GM19397 (cell line): ENCODE results near the gene TUT4.
"Not testable (repeated sequence)": the region's sequence is repeated elsewhere in the genome, so short reads cannot be mapped to it uniquely, and the experiment has no call there.

Experiments
- ATAC-seq: cut with Tn5 transposase; IDR thresholded peaks from one replicate; pipeline ENCODE4 v1.9.1; 2021; ENCODE audit warnings: mild to moderate bottlenecking, moderate library complexity; ENCODE audit not compliant: unreplicated experiment

TUT4 gene

DNA sequence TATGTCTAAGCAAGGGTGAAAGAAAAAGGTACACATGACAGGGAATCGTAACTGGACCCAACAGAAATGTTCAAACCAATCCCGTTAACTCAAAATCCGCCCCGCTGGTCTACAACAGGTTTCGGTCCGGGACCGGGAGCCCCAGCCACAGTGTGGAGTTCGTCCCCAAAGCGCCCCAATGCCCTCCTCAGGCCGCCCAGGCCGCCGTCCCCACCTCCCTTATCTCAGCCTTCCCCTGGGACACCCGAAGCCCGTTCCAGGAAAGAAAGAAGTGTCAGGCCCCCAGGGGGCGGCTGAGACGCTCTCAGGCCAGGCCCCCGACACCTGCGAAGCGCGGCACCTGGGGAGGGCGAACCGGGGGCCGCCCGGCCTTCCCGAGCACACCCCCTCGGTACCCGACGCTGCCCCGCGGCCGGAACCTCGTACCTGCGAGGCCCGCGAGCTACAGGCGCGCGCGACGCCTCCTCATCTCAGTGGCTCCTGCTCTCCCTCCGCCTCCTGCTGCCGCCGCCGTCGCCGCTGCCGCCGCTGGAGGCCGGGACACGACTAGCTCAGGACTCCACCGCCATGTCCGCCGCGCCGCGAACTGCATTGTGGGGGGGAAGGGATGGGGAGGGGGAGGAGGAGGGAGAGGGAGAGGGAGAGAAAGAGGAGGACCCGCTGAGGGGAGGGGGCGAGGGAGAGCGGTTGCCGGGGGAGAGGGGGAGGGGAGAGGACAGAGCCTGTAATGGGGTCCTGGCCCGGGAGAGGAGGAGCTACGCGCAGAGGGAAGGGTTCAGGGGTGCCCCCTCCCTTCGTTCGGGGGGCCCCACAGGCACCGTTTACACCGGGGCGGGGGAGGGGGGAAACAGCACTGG is at the start of gene TUT4:
Gene TUT4 (minus strand): TSS at position 588 of the 857 bp plus-strand sequence. CDS start 26,812 bp downstream, outside the sequence.
- ATAC-seq = peak; percentile 58

DNA sequence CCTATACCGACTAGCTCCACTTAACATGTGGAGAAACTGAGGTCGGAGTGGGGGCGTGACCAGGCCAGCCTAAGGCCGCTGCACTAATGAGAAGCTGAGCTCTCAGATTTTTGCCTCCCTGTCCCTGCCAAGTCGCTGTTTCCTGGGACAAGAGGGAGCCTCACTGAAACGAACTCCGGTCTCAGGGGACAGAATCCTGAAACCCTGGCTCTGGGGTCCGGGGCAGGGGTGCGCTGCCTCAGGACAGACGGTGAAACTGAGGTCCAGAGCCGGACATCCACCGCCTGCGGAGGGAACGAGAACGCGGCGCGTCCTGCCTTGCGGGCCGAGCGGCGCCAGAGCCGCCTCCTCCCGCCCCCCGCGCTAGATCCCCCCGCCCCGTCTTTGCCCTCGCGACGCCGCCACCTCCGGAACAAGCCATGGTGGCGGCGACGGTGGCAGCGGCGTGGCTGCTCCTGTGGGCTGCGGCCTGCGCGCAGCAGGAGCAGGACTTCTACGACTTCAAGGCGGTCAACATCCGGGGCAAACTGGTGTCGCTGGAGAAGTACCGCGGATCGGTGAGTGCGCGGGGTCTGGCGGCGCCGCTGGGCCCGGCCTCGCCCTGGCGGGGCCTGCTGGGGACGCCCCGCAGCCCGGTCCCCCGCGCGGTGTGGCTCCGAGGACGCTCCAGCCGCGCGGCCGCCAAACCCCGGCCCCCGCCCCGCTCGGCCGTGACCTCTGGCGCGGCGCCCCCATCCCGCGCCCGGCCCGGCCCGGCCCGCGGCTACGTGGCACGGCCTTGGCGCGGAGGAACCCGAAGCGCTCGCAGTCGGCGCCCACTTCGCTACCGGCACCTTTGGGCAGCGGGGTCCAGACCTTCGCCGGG is 49.3 kb upstream of the TUT4 start, which contains the start of gene GPX7:
Gene GPX7 (plus strand): TSS at position 381 of the 865 bp plus-strand sequence. CDS start 39 bp downstream, at position 420.
- no peak for ATAC-seq

DNA sequence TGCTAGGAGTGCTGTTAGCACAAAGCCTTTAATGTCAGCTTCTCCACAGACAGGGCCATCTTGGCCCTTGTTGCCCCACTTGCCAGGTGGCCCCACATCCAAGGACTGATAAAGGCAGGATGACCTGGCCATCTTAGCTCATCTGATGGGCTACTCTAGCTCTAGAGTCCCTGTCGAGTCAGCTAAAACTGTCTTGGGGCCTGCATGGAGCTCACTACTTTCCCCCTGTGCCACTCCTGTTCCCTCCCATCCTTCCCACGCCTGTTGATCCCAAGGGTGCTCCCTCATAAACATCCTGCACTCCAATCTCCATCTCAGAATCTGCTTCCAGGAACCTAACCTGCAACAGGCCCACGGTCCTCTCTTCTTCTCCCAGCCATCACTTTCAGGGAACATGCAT is 48.6 kb upstream of the TUT4 start:
- no peak for ATAC-seq

- ATAC-seq = no peak
Observed at GRCh38 chr1:52600533-52601179, 47.8 kb upstream of the TUT4 start.

DNA sequence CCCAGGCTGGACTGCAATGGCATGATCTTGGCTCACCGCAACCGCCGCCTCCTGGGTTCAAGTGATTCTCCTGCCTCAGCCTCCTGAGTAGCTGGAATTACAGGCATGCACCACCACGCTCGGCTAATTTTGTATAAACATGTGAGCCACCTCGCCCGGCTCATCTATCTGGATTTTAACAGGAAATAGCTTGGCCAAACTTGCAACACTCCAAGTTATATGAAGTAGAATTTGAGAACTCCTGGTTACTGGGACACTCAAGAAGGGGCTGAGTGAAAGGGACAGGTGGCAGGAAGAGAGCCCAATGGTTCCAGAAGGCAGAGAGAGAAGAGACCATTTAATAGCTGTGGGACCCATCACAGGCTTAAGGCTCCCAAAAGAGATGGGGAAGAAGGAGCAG is 46.3 kb upstream of the TUT4 start:
- no peak for ATAC-seq

GRCh38 chr1:52598729-52599128 is 45.8 kb upstream of the TUT4 start:
- ATAC-seq = no peak

GRCh38 chr1:52597912-52598311 is 45.0 kb upstream of the TUT4 start:
- no peak for ATAC-seq

- ATAC-seq = no peak
Observed at GRCh38 chr1:52595061-52595460, 42.2 kb upstream of the TUT4 start.

DNA sequence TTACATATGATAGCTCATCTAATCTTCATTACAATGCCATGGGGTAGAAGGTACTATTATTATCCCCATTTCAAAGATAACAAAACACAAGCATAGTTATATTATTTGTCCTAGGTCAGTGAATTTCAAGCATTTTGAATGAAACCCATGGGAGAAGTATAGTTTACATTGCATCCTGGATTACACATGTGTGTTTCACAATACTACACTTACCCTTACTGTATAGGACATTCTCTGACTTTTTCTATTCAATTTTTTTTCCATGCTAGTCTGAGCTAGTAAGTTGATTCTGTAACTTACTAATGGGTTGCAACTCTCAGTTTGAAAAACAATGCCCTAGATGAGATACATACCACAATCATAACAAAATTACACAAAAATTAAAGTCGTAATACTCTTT is 40.6 kb upstream of the TUT4 start:
- ATAC-seq = no peak

GRCh38 chr1:52592637-52593323 is 39.9 kb upstream of the TUT4 start:
- no peak for ATAC-seq

GRCh38 chr1:52590266-52590665 is 37.4 kb upstream of the TUT4 start:
- no peak for ATAC-seq

- no peak for ATAC-seq
Observed at GRCh38 chr1:52588535-52588934, 35.6 kb upstream of the TUT4 start.

GRCh38 chr1:52588027-52588426 is 35.1 kb upstream of the TUT4 start:
- ATAC-seq = no peak

GRCh38 chr1:52585474-52585873 is 32.6 kb upstream of the TUT4 start:
- ATAC-seq = no peak

- ATAC-seq = no peak
Observed at GRCh38 chr1:52582116-52582696, 29.3 kb upstream of the TUT4 start.

DNA sequence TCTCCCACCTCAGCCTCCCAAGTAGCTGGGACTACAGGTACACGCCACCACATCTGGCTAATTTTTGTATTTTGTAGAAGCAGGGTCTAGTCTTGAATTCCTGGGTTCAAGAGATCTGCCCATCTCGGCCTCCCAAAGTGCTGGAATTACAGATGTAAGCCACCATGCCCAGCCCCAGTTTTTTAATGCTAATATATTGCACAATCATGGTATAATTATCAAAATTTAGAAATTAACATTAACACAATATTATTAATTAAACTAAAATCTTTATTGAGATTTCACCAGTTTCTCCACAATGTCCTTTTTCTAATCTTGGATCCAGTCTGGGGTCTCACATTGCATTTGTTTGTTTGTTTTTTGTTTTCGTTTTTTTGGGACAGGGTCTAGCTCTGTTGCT is 27.4 kb upstream of the TUT4 start:
- ATAC-seq = no peak

DNA sequence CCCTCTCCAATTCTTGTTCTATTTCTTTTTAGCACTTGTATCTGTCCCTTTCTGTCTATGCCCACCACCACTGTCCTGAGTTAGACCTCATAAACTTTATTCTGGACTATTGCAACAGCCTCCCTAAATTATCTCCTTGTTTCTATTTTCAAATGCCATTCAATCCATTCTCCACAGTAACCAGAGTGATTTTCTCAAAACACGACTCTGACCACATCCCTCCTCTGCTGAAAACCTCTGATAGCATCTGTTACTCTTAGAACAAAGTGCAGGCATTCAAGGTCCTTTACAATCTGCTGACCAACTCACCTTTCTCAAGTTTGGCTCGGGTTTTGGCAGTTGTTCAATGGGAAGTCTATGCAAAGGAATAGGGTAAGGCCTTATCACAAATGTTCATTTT is 26.5 kb upstream of the TUT4 start:
- ATAC-seq = no peak

GRCh38 chr1:52578066-52578465 is 25.2 kb upstream of the TUT4 start:
- ATAC-seq = not testable (repeated sequence)

DNA sequence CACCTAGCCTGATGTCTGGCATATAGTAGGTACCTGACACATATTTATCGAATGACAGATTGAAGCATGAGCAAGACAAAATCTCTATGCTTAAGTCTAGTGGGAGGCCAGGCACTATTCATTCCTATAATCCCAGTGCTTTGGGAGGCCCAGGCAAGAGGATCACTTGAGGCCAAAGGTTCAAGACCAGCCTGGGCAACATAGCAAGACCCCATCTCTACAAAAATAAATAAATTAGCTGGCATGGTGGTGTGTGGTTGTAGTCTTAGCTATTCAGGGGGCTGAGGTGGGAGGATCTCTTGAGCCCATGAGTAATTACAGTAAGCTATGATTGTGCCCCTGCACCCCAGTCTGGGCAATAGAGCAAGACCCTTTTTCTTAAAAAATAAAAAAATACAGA is 23.2 kb upstream of the TUT4 start:
- no peak for ATAC-seq

DNA sequence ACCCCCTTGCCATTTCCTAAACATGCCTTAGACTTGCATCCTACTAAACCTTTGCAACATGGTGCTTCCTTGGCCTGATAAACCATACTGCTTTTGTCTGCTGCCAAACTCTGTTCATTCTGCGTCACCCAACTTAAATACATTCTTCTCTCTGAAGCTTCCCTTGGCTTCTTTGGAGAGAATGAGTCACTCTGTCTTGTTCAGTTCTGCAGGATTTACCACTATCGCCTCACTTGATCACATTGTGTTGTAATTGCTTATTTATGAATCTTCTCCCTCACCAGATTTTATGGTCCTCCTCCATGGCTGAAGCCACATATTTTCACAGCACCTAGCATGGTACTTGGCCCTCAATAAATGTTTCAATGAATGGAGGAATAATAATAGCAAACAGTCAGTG is 21.7 kb upstream of the TUT4 start:
- no peak for ATAC-seq
